Measurements from ENCODE around the gene NTN4.
"Not testable (repeated sequence)": the region's sequence is repeated elsewhere in the genome, so short reads cannot be mapped to it uniquely, and the experiment has no call there.

NTN4 gene

GRCh38 chr12:95705143-95705542 is 85.4 kb downstream of the NTN4 start:
- no peak for DNase-seq

DNA sequence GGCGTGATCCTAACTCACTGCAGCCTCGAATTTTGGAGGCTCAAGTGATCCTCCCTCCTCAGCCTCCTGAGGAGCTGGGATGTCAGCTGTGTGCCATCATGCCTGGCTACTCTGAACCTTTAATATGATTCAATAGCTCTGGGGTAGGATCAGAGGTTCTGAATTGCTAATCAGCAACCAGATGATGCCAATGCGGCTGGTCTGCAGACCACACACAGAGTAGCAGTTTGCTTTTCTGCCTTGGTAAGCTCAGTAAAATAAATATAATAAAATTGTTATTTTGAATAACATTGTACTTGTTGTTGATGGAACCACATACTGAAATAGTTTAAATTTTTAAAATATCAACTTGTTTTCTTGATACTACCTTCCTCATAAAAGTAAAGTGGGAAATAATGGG is 86.6 kb downstream of the NTN4 start:
- DNase-seq = no peak

DNA sequence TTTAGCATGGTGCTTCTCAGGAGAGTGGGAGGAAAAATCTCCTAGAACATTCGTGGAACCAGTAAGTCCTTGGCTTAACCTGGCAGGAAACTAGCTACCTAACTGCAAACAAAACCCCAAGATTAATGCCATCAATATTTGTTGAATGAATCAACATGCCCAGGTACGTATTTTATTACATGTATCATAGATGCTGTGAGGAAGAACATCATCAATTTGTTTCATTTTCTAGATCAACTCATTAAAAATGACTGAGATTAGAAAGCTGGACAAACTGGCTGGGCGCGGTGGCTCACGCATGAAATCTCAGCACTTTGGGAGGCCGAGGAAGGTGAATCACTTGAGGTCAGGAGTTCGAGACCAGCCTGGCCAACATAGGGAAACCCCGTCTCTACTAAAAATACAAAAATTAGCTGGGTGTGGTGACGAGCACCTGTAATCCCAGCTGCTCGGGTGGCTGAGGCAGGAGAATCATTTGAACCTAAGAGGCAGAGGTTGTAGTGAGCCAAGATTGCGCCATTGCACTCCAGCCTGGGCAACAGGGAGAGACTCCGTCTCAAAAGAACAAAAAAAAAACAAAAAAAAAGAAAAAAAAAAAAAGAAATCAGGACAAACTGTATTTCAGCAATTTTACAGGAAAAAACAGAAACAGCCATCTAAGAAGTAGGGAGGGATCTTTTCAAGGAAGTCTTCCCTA is 88.7 kb downstream of the NTN4 start:
- no peak for DNase-seq

- DNase-seq = no peak
These were observed 89.3 kb downstream of the NTN4 start for GRCh38 chr12:95701275-95701674.

GRCh38 chr12:95700316-95700785 is 90.2 kb downstream of the NTN4 start:
- no peak for DNase-seq

- DNase-seq = no peak
These were observed 91.0 kb downstream of the NTN4 start for GRCh38 chr12:95699579-95699978.

DNA sequence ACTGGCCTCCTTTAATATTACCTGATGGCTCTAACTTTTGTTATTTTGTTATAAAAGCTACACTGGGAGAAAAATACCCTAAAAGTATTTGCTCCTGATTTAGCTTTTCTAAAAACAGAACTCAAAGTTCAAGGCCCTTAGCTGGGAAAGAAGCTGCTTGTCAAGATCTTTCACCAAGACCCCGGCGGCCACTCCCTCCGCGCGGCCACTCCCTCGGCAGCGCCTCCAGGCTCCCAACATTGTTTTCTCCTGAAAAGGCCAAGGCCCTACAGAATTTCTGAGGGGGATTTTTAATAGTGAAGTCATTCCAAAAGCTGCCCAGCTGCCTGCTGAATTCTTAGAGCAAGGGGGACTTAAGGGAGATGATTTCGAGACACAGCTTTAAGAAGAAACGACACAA is 96.4 kb downstream of the NTN4 start:
- no peak for DNase-seq

DNA sequence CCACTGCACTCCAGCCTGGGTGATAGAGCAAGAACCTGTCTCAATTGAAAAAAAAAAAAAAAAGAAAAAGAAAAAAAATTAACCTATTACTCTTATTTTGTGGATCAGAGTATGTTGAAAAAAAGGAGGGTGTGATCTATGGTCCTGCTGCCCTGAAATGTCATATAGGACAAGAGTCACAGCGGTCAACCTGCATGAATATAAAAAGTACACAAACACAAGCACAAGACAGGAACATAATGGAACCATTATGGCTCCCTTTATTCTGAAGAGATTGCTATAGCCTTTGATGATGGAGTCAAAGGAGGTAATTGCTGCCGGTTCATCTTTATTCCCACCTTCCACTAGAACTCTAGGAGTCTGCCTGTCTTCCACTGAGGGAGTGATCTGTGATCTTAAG is 96.9 kb downstream of the NTN4 start:
- DNase-seq = no peak

GRCh38 chr12:95690861-95691635 is 99.5 kb downstream of the NTN4 start:
- no peak for DNase-seq

- DNase-seq = no peak
These were observed 102.6 kb downstream of the NTN4 start for GRCh38 chr12:95687937-95688336.

- DNase-seq = no peak
These were observed 107.1 kb downstream of the NTN4 start for GRCh38 chr12:95683418-95683817.

GRCh38 chr12:95681210-95681765 is 109.3 kb downstream of the NTN4 start:
- DNase-seq = no peak

GRCh38 chr12:95678684-95679083 is 111.9 kb downstream of the NTN4 start:
- DNase-seq = no peak

DNA sequence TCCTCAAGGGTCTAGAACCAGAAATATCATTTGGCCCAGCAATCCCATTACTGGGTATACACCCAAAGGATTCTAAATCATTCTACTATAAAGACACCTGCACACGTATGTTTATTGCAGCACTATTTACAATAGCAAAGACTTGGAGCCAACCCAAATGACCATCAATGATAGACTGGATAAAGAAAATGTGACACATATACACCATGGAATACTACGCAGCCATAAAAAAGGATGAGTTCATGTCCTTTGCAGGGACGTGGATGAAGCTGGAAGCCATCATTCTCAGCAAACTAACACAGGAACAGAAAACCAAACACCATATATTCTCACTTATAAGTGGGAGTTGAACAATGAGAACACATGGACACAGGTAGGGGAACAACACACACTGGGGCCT is 112.8 kb downstream of the NTN4 start:
- DNase-seq = not testable (repeated sequence)

- peak; percentile 70 for DNase-seq
These were observed 115.9 kb downstream of the NTN4 start for GRCh38 chr12:95674631-95675030.

DNA sequence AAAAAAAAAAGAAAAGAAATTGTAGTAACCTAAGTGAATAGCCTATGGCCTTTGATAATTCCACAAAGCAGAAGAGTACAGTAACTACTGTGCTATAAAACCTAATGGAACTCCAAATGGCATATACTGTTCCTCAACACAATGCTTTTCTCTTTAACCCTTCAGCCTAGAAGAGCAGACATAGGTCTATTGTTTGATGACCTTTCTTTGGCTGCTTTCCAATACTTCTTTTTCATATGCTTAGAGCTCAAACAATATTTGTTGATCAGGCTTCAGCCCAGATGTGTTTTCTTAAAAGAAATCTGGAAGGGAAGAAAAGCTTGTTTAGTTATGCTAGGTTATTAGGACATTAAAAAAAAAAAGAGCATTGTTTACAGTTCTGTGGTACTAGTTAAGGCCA is 116.4 kb downstream of the NTN4 start:
- DNase-seq = no peak

DNA sequence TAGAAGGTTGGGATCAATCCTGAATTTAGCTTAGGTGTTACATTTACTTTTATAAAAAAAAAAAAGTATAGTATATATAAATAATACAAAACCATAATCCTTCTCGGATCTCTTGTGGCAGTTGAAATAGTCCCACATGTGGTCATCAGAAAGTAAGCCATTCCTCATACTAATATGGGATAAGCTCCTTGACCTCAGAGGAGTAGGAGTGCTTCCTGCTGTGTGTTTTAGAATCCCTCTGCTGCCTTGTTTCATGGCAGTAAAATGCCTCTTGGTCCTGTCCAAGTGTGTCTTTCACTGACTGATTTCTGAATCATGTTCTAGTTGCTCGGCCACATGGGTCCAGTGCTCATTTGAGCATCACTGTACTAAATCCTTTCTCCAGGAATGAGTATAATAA is 117.0 kb downstream of the NTN4 start:
- DNase-seq = no peak

DNA sequence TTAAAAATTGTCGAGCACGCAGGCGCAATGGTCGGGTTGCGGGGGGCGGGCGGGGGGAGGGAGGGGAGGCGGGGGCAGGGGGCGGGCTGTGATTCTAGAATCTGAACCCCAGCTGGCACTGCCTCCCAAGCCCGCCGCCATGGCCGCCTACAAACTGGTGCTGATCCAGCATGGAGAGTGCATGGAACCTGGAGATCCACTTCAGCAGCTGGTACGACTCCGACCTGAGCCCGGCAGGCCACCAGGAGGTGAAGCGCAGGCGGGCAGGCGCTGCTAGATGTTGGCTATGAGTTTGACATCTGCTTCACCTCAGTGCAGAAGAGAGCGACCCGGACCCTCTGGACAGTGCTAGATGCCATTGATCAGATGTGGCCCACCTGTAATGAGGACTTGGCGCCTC is 118.4 kb downstream of the NTN4 start:
- DNase-seq = no peak

DNA sequence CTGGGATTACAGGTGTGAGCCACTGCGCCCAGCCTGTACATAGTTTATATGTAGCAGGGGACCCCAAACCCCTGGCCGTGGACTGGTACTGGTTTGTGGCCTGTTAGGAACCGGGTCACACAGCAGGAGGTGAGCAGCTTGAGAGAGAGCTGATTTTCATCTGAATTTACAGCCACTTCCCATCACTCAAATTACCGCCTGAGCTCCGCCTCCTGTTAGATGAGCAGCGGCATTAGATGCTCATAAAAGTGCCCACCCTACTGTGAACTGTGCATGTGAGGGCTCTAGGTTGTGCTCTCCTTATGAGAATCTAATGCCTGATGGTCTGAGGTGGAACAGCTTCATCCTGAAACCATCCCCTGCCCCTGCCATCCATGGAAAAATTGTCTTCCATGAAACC is 119.3 kb downstream of the NTN4 start:
- DNase-seq = no peak

GRCh38 chr12:95663525-95663924 is 127.0 kb downstream of the NTN4 start:
- DNase-seq = no peak

DNA sequence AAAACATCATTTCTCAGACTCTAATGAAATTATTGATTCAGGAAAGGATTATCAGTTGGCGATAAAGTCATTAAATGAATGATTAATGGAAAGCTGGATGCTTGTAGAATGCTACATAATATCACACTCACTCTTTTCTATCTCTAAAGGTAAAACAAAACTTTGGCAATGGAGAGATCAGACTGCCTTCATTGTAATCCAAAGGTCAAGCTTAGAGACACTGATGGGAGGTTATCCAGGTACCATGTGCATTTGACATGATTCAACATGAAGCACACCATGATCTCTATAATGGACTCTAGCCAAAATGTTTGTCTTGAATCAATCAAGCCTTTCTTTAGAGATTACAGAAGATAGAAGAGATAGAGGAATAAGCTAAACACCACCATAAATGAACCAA is 129.2 kb downstream of the NTN4 start:
- DNase-seq = no peak

GRCh38 chr12:95658386-95658785 is 132.2 kb downstream of the NTN4 start:
- DNase-seq = no peak

- DNase-seq = not testable (repeated sequence)
These were observed 135.9 kb downstream of the NTN4 start for GRCh38 chr12:95654665-95655064.
